NCI-H446 (cell line): ENCODE data around the gene IFITM1.
"Not testable (repeated sequence)": the region's sequence is repeated elsewhere in the genome, so short reads cannot be mapped to it uniquely, and the experiment has no call there.

Experiments
- DNase-seq, 2 experiments: peaks; one replicate each; lab custom pipeline; 2025; lab: John Stamatoyannopoulos, UW

Gene IFITM1

DNA sequence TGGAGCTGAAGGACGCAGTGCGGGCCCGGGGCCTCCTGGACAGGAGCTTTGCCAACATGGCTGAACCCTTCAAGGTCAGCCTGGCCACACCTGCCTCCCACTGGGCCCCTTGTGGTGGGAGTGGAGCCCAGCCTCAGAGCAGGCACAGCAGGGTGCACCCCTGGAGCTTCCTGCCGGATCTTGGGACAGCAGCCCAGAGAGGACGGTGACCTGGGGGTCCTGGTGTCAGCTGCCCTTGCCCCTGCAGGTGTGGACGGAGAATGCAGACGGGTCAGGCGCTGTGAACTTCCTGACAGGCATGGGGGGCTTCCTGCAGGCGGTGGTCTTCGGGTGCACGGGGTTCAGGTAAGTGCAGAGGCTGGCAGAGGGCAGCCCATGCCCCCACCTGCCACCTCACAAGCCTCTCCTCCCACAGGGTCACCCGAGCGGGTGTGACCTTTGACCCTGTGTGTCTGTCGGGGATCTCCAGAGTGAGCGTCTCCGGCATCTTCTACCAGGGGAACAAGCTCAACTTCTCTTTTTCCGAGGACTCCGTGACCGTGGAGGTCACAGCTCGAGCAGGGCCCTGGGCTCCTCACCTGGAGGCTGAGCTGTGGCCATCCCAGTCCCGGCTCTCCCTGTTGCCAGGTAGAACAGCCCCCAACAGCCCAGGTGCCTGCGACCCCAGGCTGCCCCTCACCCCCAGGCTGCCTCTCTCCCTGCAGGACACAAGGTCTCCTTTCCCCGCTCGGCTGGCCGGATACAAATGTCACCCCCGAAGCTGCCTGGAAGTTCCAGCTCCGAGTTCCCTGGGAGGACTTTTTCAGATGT is 19.8 kb upstream of the IFITM1 start:
- DNase-seq: no peak

DNA sequence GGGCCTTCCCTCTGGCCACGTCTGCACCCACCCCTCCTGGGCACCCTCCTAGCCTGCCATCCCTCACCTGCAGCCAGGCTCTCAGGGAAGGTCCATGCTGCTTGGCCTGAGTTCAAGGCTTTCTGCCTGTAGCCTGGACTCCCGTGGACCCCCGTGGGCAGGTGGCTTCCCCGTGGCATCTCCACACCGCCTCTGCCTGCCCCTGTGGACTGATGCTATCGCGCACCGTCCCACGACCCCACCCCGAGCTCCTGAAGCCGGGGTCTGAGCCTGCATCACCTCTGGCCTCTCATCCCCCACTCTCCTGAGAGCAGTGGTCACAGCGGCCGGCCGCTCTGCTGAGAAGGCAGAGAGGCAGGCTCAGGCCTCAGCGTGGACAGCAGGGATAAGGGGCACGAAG is 19.1 kb upstream of the IFITM1 start:
- no peak for DNase-seq

DNA sequence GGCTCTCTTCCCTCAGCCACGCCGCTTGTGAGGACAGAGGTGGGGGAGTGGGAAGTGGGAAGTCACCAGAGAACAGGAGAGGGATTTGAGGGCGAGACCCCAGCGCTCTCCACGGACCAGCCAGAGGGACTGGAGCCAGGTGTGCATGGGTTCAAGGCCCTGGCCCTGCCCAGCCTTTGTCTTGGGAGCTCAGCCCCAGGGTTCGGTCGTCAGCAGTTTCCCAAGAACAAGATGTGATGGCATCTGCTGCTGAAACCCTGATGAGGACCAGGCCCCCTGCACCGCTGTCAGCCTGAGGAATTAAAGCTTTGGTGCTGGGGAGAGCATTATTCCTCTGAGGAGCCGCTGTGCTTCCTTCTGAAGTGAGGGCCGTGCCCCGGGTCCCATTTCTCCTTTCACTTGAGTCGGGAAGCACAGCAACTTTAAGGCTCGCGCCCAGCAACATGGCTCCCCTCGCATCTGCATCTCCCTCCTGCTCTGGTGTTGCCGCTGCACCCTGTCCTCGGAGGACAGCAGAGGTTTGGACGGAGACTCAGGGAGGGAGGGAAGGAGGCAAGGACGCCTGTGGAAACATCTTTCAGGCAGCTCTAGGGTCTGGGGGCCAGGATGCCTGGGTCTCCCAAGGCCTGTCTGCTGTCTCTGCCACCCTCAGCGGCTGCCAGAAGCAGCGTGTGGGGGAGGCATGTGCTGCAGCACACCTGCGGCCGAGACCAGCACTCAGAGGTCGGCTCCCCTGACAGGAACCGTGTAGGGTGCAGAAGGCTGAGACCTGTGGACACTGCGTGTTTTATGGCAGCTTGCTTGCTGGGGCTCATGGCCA is 18.3 kb upstream of the IFITM1 start:
- no peak for DNase-seq

DNA sequence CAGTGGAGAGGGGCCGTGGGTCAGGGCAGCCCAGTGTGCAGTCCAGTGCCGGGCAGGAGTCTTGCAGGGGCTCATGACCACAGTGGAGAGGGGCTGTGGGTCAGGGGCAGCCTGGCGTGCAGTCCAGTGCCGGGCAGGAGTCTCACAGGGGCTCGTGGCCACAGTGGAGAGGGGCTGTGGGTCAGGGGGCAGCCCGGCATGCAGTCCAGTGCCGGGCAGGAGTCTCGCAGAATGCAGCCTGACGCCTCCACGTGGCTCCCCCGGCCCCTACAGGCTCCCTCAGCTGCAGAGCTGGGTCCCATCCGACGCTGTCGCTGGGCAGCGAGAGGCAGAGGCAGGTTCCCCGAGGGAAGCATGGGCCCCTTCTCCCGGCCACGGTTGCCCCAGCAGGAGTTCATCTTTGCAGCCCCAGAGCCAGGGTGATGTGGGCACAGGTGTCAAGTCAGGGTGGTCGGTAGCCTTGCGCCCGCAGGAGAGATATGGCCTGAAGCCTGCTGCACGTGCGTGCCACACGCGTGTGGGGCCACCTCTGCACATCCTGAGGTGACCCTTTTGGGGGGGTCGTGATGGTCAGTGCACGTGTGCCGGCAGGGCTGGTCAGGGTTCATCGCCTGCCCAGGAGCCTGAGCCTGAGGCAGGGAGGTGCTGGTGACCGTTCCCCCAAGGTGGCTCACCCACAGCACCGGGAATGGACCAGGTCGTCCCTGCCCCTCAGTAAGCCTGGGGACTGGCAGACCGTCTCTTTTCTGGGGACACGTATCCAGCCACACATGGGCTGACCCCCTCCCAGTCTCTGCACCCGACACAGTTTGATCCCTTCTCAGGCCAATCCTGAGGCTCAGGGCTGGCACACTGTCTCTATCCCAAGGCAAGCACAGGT is 17.4 kb upstream of the IFITM1 start:
- no peak for DNase-seq

DNA sequence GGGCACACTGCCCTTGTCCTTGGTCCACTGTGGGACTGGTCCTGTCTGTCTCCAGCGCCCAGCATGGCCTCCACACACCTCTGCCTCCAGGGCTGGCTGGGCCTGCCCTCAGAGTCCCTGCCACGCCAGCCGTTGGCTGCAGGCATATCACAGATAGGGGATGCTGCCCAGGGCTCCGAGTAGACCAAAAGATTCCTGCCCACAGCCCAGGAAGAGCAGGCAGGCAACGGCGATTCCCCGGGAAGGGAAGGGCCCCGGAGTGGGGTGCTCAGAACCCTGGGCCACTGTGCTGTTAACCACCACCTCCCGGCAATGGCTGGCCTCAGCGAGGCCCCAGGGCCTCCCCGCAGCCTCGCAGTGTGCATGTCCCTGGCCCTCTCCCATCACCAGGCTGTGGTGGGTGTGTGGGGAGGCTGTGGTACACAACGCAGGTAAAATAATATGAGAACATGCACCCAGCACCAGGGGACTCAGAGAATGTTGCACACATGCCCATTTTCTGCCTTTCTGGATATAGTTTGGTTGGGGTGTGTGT is 16.7 kb upstream of the IFITM1 start:
- DNase-seq: no peak

DNA sequence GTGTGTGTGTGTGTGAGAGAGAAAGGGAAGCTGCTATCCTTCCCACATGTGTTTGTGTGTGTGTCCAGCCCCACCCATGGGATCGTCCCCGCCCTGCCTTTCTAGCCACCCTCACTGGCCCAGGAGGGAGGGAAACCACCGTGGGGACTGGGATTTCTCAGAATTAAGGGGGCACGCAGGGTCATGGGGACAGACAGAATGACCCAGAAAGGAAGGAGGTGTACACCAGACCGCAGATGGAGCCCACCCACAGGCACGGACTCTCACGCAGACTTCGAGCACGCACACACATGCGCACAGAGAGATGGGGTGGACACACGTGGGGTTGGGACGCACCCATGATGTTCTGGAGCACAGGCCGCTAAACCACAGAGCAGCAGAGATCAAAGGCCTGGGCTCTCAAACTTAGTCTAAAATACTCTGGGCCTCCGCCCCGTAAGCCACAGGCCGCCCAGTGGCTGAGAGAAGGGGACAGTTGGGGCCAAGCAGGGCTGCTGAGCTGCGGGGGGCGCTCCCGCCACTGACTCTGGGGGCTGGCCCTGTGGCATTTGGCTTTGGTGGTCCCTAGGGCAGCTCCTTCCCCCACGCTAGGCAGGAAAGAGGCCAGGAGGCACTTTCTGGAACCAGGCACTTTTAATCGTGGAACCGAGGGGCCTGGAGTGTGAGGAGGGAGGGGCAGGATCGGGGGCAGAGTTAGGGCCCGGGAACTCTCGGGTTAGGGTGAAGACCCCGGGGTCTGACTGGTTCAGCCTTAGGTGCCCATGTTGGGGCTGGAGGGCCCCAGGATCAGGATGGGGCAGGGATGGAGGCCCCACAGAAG is 16.0 kb upstream of the IFITM1 start:
- DNase-seq: no peak

DNA sequence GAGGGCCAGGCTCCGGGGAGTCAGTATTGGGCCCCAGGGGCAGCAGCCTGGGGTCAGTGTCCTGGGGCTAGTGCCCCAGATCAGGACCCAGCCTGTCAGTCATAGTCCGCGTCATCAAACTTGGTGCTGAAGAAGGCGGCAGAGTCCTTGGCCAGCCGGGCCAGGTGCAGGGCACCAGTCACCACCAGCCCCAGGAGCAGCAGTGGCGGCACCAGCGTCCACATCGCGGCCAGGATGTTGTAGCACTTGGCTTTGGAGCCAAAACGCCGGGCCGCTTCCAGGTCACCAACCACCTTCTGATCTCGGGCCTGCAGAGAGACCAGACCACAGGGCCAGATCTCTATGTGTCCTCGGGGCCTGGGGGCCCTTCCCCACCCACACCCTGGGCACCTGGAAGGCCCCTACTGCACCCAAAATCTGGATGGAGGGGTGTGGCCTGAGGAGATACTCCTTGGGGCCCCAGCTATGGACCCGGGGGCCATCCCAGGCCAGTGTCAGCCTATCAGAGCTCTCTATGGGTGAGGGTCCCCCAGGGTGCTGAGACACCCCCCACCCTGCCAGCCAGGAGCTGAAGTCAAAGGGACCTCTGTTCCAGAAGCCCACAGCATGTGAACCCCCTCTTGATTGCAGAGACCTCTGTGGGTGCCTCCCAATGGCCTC is 15.3 kb upstream of the IFITM1 start:
- no peak for DNase-seq

DNA sequence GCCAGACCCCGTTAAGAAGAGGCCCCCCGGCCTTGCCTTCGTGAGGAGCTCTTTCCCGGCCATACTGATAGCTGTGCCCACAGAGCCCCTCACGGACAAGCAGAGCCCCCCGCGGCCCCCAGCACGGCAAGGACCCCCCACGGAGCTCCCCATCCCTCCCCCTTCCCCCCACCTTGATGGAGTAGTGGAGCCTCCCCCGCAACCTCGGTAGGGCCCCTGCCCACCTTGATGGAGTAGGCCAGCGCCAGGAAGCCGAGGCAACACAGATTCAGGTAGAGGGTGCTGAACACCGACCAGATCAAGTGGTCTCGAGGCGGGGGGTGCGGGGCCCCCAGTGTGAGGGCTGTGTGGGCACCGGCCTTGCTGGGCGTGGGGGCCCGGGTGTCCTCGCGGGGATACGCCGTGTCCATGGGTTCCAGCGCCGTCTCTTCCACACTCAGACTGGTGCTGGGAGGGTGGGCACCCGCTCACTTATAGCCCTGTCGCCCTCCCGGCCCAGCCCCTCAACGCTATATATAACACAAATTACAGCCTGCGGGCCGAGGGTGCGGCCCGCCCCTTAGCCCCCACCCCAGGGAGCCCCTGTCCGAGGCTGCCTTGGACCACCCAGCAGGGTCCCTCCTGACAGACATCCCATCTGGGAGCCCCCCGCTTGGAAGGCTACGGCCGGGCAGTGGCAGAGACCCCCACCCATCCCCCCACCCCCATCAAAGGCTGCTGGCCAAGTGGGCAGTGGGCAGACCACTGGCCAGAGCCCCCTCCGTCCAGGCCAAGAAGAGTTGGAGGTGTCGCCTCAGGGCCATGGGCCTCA is 14.6 kb upstream of the IFITM1 start, which contains the start of gene IFITM5:
Gene IFITM5 (minus strand): TSS at position 446 of the 811 bp plus-strand sequence. CDS start 36 bp downstream, at position 410.
- no peak for DNase-seq

DNA sequence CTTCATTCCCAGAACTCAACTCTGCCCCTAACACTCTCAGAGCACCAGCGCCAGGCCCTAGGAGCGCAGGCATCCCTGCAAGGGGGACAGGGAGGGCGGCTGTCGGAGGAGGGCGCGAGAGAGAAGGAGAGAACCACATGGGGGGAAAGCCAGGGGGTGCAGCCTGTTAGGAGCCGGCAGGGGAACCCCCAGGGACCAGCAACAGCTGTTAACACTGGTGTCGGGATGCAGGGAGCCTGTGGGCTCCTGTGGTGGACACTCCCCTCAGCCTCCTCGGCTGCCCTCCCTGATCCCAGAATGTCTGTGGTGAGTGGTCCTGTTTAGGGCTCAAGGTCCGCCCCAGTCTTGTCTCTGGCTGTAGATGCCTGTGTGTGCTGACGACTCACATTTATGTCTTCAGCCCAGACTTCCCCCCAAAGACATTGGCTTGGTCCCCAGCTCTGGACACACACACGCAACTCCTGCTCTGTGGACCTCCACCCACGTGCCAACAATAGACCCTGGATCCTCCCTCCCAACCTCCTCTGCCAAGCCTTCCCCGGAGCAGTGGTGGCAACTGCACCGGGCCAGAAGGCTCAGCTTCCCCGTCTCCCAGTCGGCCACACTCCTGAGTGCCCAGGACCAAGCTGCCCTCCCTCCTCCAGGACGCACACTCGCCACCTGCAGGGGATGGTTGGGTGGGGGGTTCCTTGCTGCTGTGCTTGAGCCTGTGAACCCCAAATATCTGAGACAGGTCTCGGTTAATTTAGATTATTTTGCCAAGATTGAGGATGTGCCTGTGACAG is 13.7 kb upstream of the IFITM1 start:
- no peak for DNase-seq

DNA sequence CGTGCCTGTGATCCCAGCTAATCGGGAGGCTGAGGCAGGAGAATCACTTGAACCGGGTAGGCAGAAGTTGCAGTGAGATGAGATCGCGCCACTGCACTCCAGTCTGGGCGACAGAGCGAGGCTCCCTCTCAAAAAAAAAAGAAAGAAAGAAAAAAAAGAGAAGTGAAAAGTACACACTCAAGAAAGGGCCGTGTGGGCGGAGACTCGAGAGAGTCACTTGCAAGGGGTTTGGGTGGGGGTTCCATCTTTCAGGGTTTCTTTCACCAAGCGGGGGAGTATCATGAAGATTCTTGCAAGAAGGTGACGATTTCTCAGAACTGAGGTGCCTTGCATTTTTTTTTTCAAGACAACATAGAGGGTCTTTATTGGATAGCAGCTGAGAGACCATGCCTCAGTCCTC is 10.5 kb upstream of the IFITM1 start:
- DNase-seq: no peak

DNA sequence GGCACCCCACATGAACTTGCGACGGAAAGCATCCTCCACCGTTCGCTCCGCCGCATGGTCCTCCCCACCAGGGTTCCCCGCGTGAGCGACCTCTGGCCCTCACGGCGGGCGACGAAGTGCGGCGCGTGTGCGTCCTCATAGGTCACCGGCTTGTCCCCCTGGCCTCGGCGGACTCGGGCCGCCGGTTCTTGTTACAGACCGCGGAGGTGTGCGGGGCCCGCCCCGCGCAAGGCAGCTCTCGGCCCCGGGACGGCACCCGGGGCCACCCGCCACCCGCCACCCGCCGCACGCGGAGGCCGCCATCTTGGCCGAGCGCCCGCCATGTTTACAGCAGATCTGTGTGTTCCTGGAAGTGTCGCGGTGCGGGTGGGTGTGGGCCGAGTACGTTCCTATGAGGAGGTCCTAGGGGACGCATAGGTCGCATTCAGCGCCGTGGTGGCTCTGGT is 9.8 kb upstream of the IFITM1 start:
- DNase-seq: no peak

DNA sequence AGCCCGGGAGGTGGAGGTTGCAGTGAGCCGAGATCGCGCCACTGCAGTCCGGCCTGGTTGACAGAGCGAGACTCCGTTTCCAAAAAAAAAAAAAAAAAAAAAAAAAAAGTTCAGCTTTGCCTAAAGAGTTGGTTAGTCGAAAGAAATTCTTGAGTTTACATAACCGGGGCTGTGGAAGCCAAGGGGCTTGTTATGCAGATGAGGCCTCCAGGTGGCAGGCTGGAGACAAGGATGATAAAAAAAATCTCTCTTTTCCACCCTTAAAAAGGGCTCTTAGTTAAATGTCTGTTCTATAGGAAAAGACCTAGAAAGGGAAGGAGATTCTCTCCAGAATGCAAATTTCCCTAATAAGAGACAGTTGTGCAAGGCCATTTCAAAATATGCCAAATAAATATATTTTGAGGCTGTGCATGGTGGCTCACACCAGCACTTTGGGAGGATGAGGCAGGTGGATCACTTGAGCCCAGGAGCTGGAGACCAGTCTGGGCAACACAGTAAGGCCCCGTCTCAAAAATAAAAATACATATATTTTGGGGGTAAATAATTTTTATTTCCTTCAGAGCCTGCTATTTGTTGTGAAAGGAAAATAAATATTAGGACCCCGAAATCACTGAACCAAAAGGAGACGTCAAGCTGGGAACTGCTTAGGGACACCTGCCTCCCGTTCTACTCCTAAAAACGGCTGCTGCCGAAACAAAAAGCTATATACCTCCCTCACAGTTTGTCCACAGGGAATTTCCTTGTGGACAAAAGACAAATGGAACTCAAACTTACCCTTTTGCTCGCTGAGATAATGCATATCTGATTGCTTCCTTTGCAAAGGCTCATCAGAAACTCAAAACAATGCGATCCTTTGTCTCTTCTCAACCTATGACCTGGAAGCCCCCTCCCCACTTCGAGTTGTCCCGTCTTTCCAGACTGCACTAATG is 8.7 kb upstream of the IFITM1 start:
- peak in 1 of 2 experiments; percentile 14 for DNase-seq

DNA sequence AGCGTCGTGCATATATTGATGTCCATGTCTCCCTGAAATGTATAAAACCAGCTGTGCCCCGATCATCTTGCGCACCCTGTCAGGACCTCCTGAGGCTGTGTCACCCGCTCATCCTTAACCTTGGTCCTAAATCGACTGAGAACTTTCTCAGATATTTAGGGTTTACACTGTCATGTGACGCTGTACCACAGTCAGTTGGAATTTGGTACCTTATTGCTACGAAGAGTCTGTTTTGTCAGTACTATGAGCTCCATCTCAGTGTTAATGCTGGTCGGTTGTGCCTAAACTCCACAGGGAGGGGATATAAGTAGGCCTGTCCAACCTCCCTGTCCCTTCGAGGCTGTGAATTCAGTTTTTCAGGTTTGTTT is 8.0 kb upstream of the IFITM1 start:
- no peak for DNase-seq

DNA sequence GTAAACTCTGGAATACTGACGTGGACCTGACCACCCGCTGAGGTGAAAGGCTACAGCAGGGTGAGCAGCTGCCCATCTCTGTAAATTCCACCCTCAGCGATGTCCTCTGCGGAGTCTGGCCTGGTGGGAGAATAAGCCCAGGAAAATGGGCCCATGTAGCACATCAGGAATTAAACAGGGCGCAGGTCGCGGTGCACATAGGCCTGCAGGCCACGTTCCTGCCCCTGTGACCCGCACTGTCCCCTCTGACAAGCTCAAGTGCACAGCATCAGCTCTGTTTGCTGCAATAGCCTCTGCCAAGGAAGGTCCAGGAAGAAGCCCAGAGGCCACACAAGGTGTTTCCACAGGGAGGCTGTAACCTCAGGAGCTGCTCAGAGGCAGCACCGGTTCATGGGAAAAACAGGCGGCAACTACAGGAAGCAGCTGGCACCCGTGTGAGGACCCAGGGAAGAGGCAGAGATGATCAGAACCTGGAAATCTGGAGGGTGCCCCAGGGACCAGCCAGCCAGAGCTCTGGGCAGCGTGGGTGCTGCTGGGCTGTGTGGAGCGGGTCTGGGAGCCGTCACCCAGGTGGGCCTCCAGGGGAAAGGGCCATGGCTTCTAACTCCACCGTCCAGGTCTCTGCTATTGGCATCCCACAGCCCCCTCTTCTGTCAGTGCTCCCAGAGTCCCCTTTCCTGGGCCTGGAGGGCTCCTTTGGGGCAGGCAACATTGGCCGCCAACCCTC is 7.0 kb upstream of the IFITM1 start:
- no peak for DNase-seq

DNA sequence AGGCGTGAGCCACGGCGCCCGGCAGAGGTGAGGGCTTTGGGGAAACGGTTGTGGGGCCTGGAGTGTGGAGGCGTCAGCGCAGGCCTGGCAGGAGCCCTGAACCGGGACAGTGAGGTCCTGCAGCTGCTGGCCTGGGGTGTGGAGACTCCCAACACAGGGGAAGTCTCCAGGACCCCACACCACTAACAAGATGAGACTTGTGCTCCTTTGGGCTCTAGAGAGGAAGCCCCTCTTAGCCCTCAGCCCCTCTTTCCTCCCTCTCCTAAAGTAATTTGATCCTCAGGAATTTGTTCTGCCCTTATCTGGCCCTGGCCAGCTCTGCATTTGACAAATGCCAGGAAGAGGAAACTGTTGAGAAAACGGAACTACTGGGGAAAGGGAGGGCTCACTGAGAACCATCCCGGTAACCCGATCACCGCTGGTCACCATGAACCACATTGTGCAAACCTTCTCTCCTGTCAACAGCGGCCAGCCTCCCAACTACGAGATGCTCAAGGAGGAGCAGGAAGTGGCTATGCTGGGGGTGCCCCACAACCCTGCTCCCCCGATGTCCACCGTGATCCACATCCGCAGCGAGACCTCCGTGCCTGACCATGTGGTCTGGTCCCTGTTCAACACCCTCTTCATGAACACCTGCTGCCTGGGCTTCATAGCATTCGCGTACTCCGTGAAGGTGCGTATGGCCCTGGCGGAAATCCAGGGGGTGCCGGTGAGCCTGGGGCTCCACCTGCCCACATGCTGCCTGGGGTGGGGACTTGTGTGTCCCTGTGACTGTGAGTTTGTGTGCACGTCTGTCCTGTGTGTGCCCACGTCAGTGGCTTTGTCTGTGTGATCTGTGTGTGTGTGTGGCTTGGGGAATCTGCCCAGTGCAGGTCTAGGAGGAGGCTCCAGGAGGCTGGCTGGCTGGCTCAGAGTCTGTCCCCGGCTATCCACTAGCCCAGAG is 5.8 kb upstream of the IFITM1 start, which contains the start of gene IFITM2:
Gene IFITM2 (plus strand): TSS at position 51 of the 943 bp plus-strand sequence. CDS start 377 bp downstream, at position 428.
- not testable (repeated sequence) for DNase-seq
